Mesenchymal stem cell (in vitro differentiated cells and primary cell): ENCODE measurements around the gene BPIFA1.
A peak's percentile ranks its signal among the peaks of the same experiment; 100 is the strongest.

Experiments
- DNase-seq: peaks from one replicate; pipeline ENCODE4 v3.0.0-alpha.2; 2013
- H2AFZ ChIP-seq: one replicate; pipeline ENCODE4 v1.6.1; 2013; ENCODE audit warnings: low read depth, mild to moderate bottlenecking, control low read depth, inconsistent platforms, low read length, moderate library complexity
- H2AK5ac ChIP-seq: 2 replicates; pipeline ENCODE4 v1.6.1; 2013; ENCODE audit warnings: low read length, moderate library complexity, mild to moderate bottlenecking, inconsistent platforms; ENCODE audit not compliant: severe bottlenecking
- H2BK120ac ChIP-seq: one replicate; pipeline ENCODE4 v1.6.1; 2013; ENCODE audit warnings: low read depth, mild to moderate bottlenecking, inconsistent platforms, low read length, moderate library complexity
- H2BK12ac ChIP-seq, 2 experiments: one replicate each; pipeline ENCODE4 v1.6.1; 2013; ENCODE audit warnings: inconsistent platforms in 2 of 2, low read length in 2 of 2, mild to moderate bottlenecking in 2 of 2, moderate library complexity in 2 of 2, control low read depth in 1 of 2
- H2BK15ac ChIP-seq: one replicate; pipeline ENCODE4 v1.6.1; 2013; ENCODE audit warnings: mild to moderate bottlenecking, low read depth, inconsistent platforms; ENCODE audit not compliant: poor library complexity, severe bottlenecking
- H2BK5ac ChIP-seq: 2 replicates; pipeline ENCODE4 v1.6.1; 2013; ENCODE audit warnings: low read depth, mild to moderate bottlenecking, low read length, control low read depth, inconsistent platforms; ENCODE audit not compliant: poor library complexity, severe bottlenecking
- H3K14ac ChIP-seq, 2 experiments: one replicate each; pipeline ENCODE4 v1.6.1; 2013; ENCODE audit warnings: inconsistent platforms in 2 of 2, low read length in 2 of 2, control low read depth in 1 of 2, mild to moderate bottlenecking in 1 of 2, moderate library complexity in 1 of 2
- H3K18ac ChIP-seq, 2 experiments: one replicate each; pipeline ENCODE4 v1.6.1; 2013; ENCODE audit warnings: inconsistent platforms in 2 of 2, low read length in 2 of 2, control low read depth in 1 of 2, low read depth in 1 of 2, mild to moderate bottlenecking in 1 of 2
- H3K23ac ChIP-seq, 2 experiments: one replicate each; pipeline ENCODE4 v1.6.1; 2013; ENCODE audit warnings: inconsistent platforms in 2 of 2, low read length in 2 of 2, mild to moderate bottlenecking in 2 of 2, moderate library complexity in 2 of 2, control low read depth in 1 of 2
- H3K27ac ChIP-seq: 2 replicates; pipeline ENCODE4 v1.5.1; 2013; ENCODE audit warnings: mild to moderate bottlenecking, moderate library complexity, low read length, control low read depth, inconsistent platforms; ENCODE audit not compliant: poor library complexity, severe bottlenecking
- H3K27me3 ChIP-seq, 2 experiments: 2 replicates each; pipeline versions ENCODE4 v1.6.1 to v1.7.0; 2013; ENCODE audit warnings: low read length in 2 of 2, mild to moderate bottlenecking in 2 of 2, moderate library complexity in 2 of 2, control low read depth in 1 of 2, inconsistent platforms in 1 of 2; ENCODE audit not compliant: control insufficient read depth in 1 of 2, insufficient read depth in 1 of 2
- H3K36me3 ChIP-seq, 2 experiments: 2 replicates each; pipeline versions ENCODE4 v1.6.1 to v1.7.0; 2013; ENCODE audit warnings: low read length in 2 of 2, control low read depth in 1 of 2, inconsistent platforms in 1 of 2, low read depth in 1 of 2, mild to moderate bottlenecking in 1 of 2; ENCODE audit not compliant: insufficient read depth in 2 of 2, control insufficient read depth in 1 of 2
- H3K4ac ChIP-seq, 2 experiments: one replicate each; pipeline ENCODE4 v1.6.1; 2013; ENCODE audit warnings: inconsistent platforms in 2 of 2, low read length in 2 of 2, mild to moderate bottlenecking in 2 of 2, moderate library complexity in 2 of 2, control low read depth in 1 of 2, low read depth in 1 of 2
- H3K4me1 ChIP-seq: 2 replicates; pipeline ENCODE4 v1.6.1; 2013; ENCODE audit warnings: low read depth, low read length, control low read depth; ENCODE audit not compliant: control insufficient read depth, insufficient read depth
- H3K4me2 ChIP-seq: 2 replicates; pipeline ENCODE4 v1.6.1; 2013; ENCODE audit warnings: low read length, mild to moderate bottlenecking, inconsistent platforms; ENCODE audit not compliant: poor library complexity, severe bottlenecking
- H3K4me3 ChIP-seq, 2 experiments: 2 replicates each; pipeline versions ENCODE4 v1.5.1 to v1.7.0; 2013; ENCODE audit warnings: low read length in 2 of 2, mild to moderate bottlenecking in 2 of 2, control low read depth in 1 of 2, low read depth in 1 of 2; ENCODE audit not compliant: insufficient read depth in 1 of 2
- H3K79me1 ChIP-seq: replicated peaks from 2 replicates; pipeline ENCODE4 v1.6.1; 2013; ENCODE audit warnings: mild to moderate bottlenecking, control low read depth, low read length, inconsistent platforms; ENCODE audit not compliant: poor library complexity, severe bottlenecking
- H3K9ac ChIP-seq: 2 replicates; pipeline ENCODE4 v1.7.0; 2013; ENCODE audit warnings: mild to moderate bottlenecking, low read length, moderate library complexity
- H3K9me3 ChIP-seq: 2 replicates; pipeline ENCODE4 v1.7.0; 2013; ENCODE audit warnings: mild to moderate bottlenecking, low read length; ENCODE audit not compliant: control insufficient read depth
- H4K8ac ChIP-seq: one replicate; pipeline ENCODE4 v1.6.1; 2013; ENCODE audit warnings: inconsistent platforms, mild to moderate bottlenecking, low read length, moderate library complexity
- H4K91ac ChIP-seq: one replicate; pipeline ENCODE4 v1.6.1; 2013; ENCODE audit warnings: mild to moderate bottlenecking, low read length, inconsistent platforms
- WGBS: methylation state at CpG from one replicate; pipeline ENCODE4 v1.1.7; 2013; ENCODE audit warnings: mixed read lengths; 5-methylcytosine and 5-hydroxymethylcytosine counted together

Gene BPIFA1

GRCh38 chr20:33291830-33292355 lies 56.1 kb downstream of the BPIFA1 start:
- Histone ChIP-seq H3K4me1 (no peaks in the 10 kb centered on the region), H2BK120ac (no peak overlapping the region), H2AK5ac (no peak overlapping the region), H3K9me3 (peaks cover 5% of the 10 kb centered on the region), H2AFZ (no peak overlapping the region), H4K8ac (no peak overlapping the region), H3K27me3 (peaks cover 35 to 36% of the 10 kb centered on the region in 2 experiments), H3K36me3 (no peaks in the 10 kb centered on the region), H2BK15ac (no peak overlapping the region), H3K18ac (no peak overlapping the region), H3K9ac (no peak overlapping the region), H4K91ac (no peak overlapping the region), H3K4ac (no peak overlapping the region), H2BK5ac (no peak overlapping the region), H3K4me2 (no peak overlapping the region), H3K23ac (no peak overlapping the region), H3K79me1 (no peaks in the 10 kb centered on the region), H3K14ac (no peak overlapping the region), H2BK12ac (no peak overlapping the region), H3K4me3 (no peak overlapping the region), H3K27ac (no peak overlapping the region)
- 12% methylated on average over 4 of the region's 7 CpGs for WGBS
- DNase-seq, result peak; percentile 7
